ENCODE results near the gene SIM1.

DNA sequence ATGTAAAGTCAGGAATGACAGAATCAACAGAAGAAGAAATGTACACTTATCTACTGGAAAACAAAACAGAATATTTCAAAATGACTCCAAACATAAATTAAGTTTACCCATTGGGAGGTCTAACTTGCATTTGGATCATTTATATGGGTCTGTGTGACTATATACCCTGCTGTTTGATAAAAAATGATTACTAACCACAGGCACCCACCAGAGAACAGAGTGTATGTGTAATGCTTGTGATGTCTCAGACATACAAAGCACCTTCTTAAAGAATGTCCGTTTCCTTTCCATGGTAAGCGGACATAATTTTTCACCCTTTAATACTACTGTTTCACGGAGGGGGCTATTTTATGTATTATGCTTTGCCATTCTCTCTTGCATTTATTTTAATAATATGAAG is 19.2 kb downstream of the SIM1 start:
- TF ChIP-seq, protein P1, sequence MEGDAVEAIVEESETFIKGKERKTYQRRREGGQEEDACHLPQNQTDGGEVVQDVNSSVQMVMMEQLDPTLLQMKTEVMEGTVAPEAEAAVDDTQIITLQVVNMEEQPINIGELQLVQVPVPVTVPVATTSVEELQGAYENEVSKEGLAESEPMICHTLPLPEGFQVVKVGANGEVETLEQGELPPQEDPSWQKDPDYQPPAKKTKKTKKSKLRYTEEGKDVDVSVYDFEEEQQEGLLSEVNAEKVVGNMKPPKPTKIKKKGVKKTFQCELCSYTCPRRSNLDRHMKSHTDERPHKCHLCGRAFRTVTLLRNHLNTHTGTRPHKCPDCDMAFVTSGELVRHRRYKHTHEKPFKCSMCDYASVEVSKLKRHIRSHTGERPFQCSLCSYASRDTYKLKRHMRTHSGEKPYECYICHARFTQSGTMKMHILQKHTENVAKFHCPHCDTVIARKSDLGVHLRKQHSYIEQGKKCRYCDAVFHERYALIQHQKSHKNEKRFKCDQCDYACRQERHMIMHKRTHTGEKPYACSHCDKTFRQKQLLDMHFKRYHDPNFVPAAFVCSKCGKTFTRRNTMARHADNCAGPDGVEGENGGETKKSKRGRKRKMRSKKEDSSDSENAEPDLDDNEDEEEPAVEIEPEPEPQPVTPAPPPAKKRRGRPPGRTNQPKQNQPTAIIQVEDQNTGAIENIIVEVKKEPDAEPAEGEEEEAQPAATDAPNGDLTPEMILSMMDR (IDR thresholded peaks at IDR 0.05; ENCODE audit: borderline replicate concordance, extremely low read depth, low read length, poor library complexity, severe bottlenecking): no peak
- no peak for TF ChIP-seq EZH2 (IDR thresholded peaks at IDR 0.05; ENCODE audit: borderline replicate concordance, low read depth, low read length, severe bottlenecking)

Data from DND-41 (cell line).